ENCODE results near the gene BRAF. TPM values are rescaled to one million over a fixed set of nuclear protein-coding genes. Genes with fewer than 3 reads are reported as not detected.

The BRAF gene
- total RNA-seq, 1 experiment from 2014 or later, result 29.7 TPM

- H3K36me3 ChIP-seq (ENCODE audit: control insufficient read depth in 1 of 2, insufficient read depth in 2 of 2, low read length in 2 of 2), result no peaks in the 10 kb centered on the region
- ChIA-PET POLR2A (no interaction called here), RAD21 (ENCODE audit: low non-redundant PET in 1 of 2, low total read pairs in 2 of 2, uncharacterized antibody in 2 of 2, unreplicated experiment in 2 of 2) (no interaction called here), CTCF (no interaction called here)
- no peak overlapping the region for H3K9ac ChIP-seq (ENCODE audit: low read length)
- H3K9me2 ChIP-seq (ENCODE audit: insufficient read depth), result no peaks in the 10 kb centered on the region
- no peak overlapping the region for H3K4me2 ChIP-seq (ENCODE audit: low read length)
- H3K27me3 ChIP-seq (ENCODE audit: insufficient read depth, low read length), result no peaks in the 10 kb centered on the region
- peaks cover 73% of the 10 kb centered on the region for H3K79me2 ChIP-seq (ENCODE audit: insufficient read depth, low read length)
- H4K20me1 ChIP-seq (ENCODE audit: insufficient read depth), result no peaks in the 10 kb centered on the region
- no peaks in the 10 kb centered on the region for H3K4me1 ChIP-seq (ENCODE audit: control insufficient read depth in 1 of 2, insufficient read depth in 2 of 2, low read length in 2 of 2)
- TF ChIP-seq POLR2AphosphoS5 (IDR thresholded peaks at IDR 0.05; ENCODE audit: low read depth, low read length) (no peak), REST (IDR thresholded peaks at IDR 0.05; ENCODE audit: low read depth) (no peak), FOSL1 (IDR thresholded peaks at IDR 0.05; ENCODE audit: low read depth) (no peak), CEBPB (IDR thresholded peaks at IDR 0.05; ENCODE audit: low read depth) (no peak)
- no peak for ATAC-seq
- intact Hi-C loops (cut with micrococcal nuclease), result no loop called here
- no peak overlapping the region for H3K27ac ChIP-seq (ENCODE audit: low read depth, low read length)
- H2AFZ ChIP-seq (ENCODE audit: low read depth, low read length, poor library complexity, severe bottlenecking), result no peak overlapping the region
- no peak overlapping the region for H3K4me3 ChIP-seq (replicated peaks in 1 of 2; ENCODE audit: low read depth in 1 of 2, low read length in 2 of 2)
- no peaks in the 10 kb centered on the region for H3K9me3 ChIP-seq (ENCODE audit: control insufficient read depth in 1 of 2, insufficient read depth in 1 of 2, low read depth in 1 of 2, low read length in 2 of 2)
- BruUV-seq (replicated peaks), result no TSS peak
- no peak for DNase-seq (ENCODE audit: low read depth, low spot score)
These were observed 60.9 kb downstream of the BRAF start for GRCh38 chr7:140863867-140864266.

- H3K4me3 ChIP-seq (replicated peaks in 1 of 2; ENCODE audit: low read depth in 1 of 2, low read length in 2 of 2), result no peak overlapping the region
- ATAC-seq (no peak), DNase-seq (ENCODE audit: low read depth, low spot score) (no peak)
- no peak overlapping the region for H3K4me2 ChIP-seq (ENCODE audit: low read length)
- H3K9me3 ChIP-seq (ENCODE audit: control insufficient read depth in 1 of 2, insufficient read depth in 1 of 2, low read depth in 1 of 2, low read length in 2 of 2), result no peaks in the 10 kb centered on the region
- H3K36me3 ChIP-seq (ENCODE audit: control insufficient read depth in 1 of 2, insufficient read depth in 2 of 2, low read length in 2 of 2), result no peaks in the 10 kb centered on the region
- H3K27ac ChIP-seq (ENCODE audit: low read depth, low read length), result no peak overlapping the region
- no peaks in the 10 kb centered on the region for H3K9me2 ChIP-seq (ENCODE audit: insufficient read depth)
- POLR2A ChIA-PET, result no interaction called here
- no peaks in the 10 kb centered on the region for H3K27me3 ChIP-seq (ENCODE audit: insufficient read depth, low read length)
- CTCF ChIA-PET, result no interaction called here
- no peak overlapping the region for H3K9ac ChIP-seq (ENCODE audit: low read length)
- no peaks in the 10 kb centered on the region for H4K20me1 ChIP-seq (ENCODE audit: insufficient read depth)
- BruUV-seq (replicated peaks), result no TSS peak
- RAD21 ChIA-PET (ENCODE audit: low non-redundant PET in 1 of 2, low total read pairs in 2 of 2, uncharacterized antibody in 2 of 2, unreplicated experiment in 2 of 2), result no interaction called here
- intact Hi-C loops (cut with micrococcal nuclease), result no loop called here
- H3K79me2 ChIP-seq (ENCODE audit: insufficient read depth, low read length), result peaks cover 70% of the 10 kb centered on the region
- H2AFZ ChIP-seq (ENCODE audit: low read depth, low read length, poor library complexity, severe bottlenecking), result no peak overlapping the region
- H3K4me1 ChIP-seq (ENCODE audit: control insufficient read depth in 1 of 2, insufficient read depth in 2 of 2, low read length in 2 of 2), result no peaks in the 10 kb centered on the region
- TF ChIP-seq YY1 (IDR thresholded peaks at IDR 0.05; ENCODE audit: extremely low read depth, insufficient replicate concordance, low read depth, low read length), result no peak
- no peak for TF ChIP-seq ATF3 (IDR thresholded peaks at IDR 0.05)
- TF ChIP-seq CEBPB (IDR thresholded peaks at IDR 0.05; ENCODE audit: low read depth), result no peak
These were observed 61.5 kb downstream of the BRAF start for GRCh38 chr7:140863184-140863583.

Data from HCT116 (cell line).